ENCODE measurements around the gene TCOF1.

TCOF1 gene

GRCh38 chr5:150361301-150361700 is 3.8 kb downstream of the TCOF1 start:
- Histone ChIP-seq H3K4ac (ENCODE audit: low read depth in 1 of 2, low read length in 2 of 2) (no peak overlapping the region), H3K4me1 (ENCODE audit: control insufficient read depth, insufficient read depth, low read depth, low read length) (peaks cover 6% of the 10 kb centered on the region), H3K4me2 (ENCODE audit: low read length, poor library complexity, severe bottlenecking) (no peak overlapping the region), H4K91ac (ENCODE audit: low read length) (no peak overlapping the region), H4K8ac (ENCODE audit: low read length) (no peak overlapping the region), H3K23ac (ENCODE audit: low read length in 2 of 2) (no peak overlapping the region), H2AK5ac (ENCODE audit: low read length, severe bottlenecking) (no peak overlapping the region), H2AFZ (ENCODE audit: low read depth, low read length) (no peak overlapping the region), H3K9me3 (ENCODE audit: control insufficient read depth, low read length) (no peaks in the 10 kb centered on the region), H3K36me3 (ENCODE audit: control insufficient read depth in 1 of 2, insufficient read depth in 2 of 2, low read depth in 1 of 2, low read length in 2 of 2) (peaks cover 42 to 55% of the 10 kb centered on the region in 2 experiments), H2BK12ac (ENCODE audit: low read length in 2 of 2) (no peak overlapping the region), H2BK15ac (ENCODE audit: low read depth, poor library complexity, severe bottlenecking) (no peak overlapping the region), H3K14ac (ENCODE audit: low read length in 2 of 2) (no peak overlapping the region), H2BK5ac (ENCODE audit: low read depth, low read length, poor library complexity, severe bottlenecking) (no peak overlapping the region), H2BK120ac (ENCODE audit: low read depth, low read length) (no peak overlapping the region), H3K18ac (ENCODE audit: low read depth in 1 of 2, low read length in 2 of 2) (no peak overlapping the region), H3K4me3 (ENCODE audit: insufficient read depth in 1 of 2, low read depth in 1 of 2, low read length in 2 of 2) (no peak overlapping the region), H3K79me1 (replicated peaks; ENCODE audit: low read length, poor library complexity, severe bottlenecking) (peaks cover 34% of the 10 kb centered on the region), H3K27ac (ENCODE audit: low read length, poor library complexity, severe bottlenecking) (no peak overlapping the region), H3K27me3 (ENCODE audit: control insufficient read depth in 1 of 2, insufficient read depth in 1 of 2, low read length in 2 of 2) (no peaks in the 10 kb centered on the region), H3K9ac (ENCODE audit: low read length) (no peak overlapping the region)
- no peak for DNase-seq
- WGBS = 100% methylated on average over 1 of the region's 1 CpG

DNA sequence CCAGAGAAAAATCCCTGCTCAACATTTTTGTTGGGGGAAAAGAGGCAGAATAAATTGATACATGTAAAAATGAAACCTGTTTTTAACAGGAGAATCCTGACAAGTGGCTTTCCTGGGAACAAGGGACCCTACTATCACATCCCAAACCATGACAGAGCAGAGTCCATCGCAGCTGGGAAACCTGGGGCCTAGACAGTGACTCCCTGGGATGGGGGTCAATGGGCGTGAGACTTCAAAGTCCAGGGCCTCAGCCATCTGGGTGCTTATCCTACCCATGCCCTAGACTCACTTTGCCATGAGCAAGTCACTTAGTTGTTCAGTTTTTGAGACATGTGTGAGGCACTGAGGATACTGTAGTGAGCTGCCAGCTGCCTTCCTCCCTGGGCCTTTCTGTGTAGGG is 5.7 kb downstream of the TCOF1 start:
- Histone ChIP-seq H3K9ac (ENCODE audit: low read length) (no peak overlapping the region), H3K4me3 (ENCODE audit: insufficient read depth in 1 of 2, low read depth in 1 of 2, low read length in 2 of 2) (no peak overlapping the region), H3K14ac (ENCODE audit: low read length in 2 of 2) (no peak overlapping the region), H3K79me1 (replicated peaks; ENCODE audit: low read length, poor library complexity, severe bottlenecking) (peaks cover 34% of the 10 kb centered on the region), H4K91ac (ENCODE audit: low read length) (no peak overlapping the region), H4K8ac (ENCODE audit: low read length) (no peak overlapping the region), H3K27ac (ENCODE audit: low read length, poor library complexity, severe bottlenecking) (no peak overlapping the region), H2BK120ac (ENCODE audit: low read depth, low read length) (no peak overlapping the region), H2BK5ac (ENCODE audit: low read depth, low read length, poor library complexity, severe bottlenecking) (no peak overlapping the region), H3K36me3 (ENCODE audit: control insufficient read depth in 1 of 2, insufficient read depth in 2 of 2, low read depth in 1 of 2, low read length in 2 of 2) (peaks cover 52 to 67% of the 10 kb centered on the region in 2 experiments), H3K9me3 (ENCODE audit: control insufficient read depth, low read length) (no peaks in the 10 kb centered on the region), H3K27me3 (ENCODE audit: control insufficient read depth in 1 of 2, insufficient read depth in 1 of 2, low read length in 2 of 2) (no peaks in the 10 kb centered on the region), H3K4ac (ENCODE audit: low read depth in 1 of 2, low read length in 2 of 2) (no peak overlapping the region), H3K18ac (ENCODE audit: low read depth in 1 of 2, low read length in 2 of 2) (no peak overlapping the region), H2AK5ac (ENCODE audit: low read length, severe bottlenecking) (no peak overlapping the region), H2BK15ac (ENCODE audit: low read depth, poor library complexity, severe bottlenecking) (no peak overlapping the region), H2BK12ac (ENCODE audit: low read length in 2 of 2) (no peak overlapping the region), H3K4me1 (ENCODE audit: control insufficient read depth, insufficient read depth, low read depth, low read length) (peaks cover 6% of the 10 kb centered on the region), H2AFZ (ENCODE audit: low read depth, low read length) (no peak overlapping the region), H3K4me2 (ENCODE audit: low read length, poor library complexity, severe bottlenecking) (no peak overlapping the region), H3K23ac (ENCODE audit: low read length in 2 of 2) (no peak overlapping the region)
- no peak for DNase-seq
- WGBS = 93% methylated on average over 1 of the region's 2 CpGs

DNA sequence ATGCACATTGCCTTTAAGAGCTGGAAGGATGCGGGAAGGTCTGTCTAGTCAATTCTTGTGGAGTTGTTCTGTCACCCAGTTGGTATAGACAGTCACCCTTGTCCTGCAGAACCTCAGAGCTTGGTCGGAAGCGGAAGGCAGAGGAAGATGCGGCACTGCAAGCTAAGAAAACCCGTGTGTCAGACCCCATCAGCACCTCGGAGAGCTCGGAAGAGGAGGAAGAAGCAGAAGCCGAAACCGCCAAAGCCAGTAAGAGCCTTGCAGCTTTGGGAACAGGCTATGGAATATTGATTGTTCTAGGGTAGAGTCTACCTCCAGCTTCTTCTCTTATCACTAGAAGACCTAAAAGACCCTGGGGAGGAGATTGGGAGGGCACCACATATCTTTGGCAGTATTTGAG is 6.5 kb downstream of the TCOF1 start:
- 97% methylated on average over 9 of the region's 9 CpGs for WGBS
- no peak overlapping the region for H3K4ac ChIP-seq (ENCODE audit: low read depth in 1 of 2, low read length in 2 of 2)
- no peak overlapping the region for H3K9ac ChIP-seq (ENCODE audit: low read length)
- H3K79me1 ChIP-seq (replicated peaks; ENCODE audit: low read length, poor library complexity, severe bottlenecking) = peaks cover 32% of the 10 kb centered on the region
- no peak overlapping the region for H3K23ac ChIP-seq (ENCODE audit: low read length in 2 of 2)
- no peak overlapping the region for H2BK15ac ChIP-seq (ENCODE audit: low read depth, poor library complexity, severe bottlenecking)
- H3K14ac ChIP-seq (ENCODE audit: low read length in 2 of 2) = no peak overlapping the region
- no peak overlapping the region for H3K18ac ChIP-seq (ENCODE audit: low read depth in 1 of 2, low read length in 2 of 2)
- H2BK12ac ChIP-seq (ENCODE audit: low read length in 2 of 2) = no peak overlapping the region
- no peak overlapping the region for H2AK5ac ChIP-seq (ENCODE audit: low read length, severe bottlenecking)
- no peak overlapping the region for H4K8ac ChIP-seq (ENCODE audit: low read length)
- no peak overlapping the region for H3K4me3 ChIP-seq (ENCODE audit: insufficient read depth in 1 of 2, low read depth in 1 of 2, low read length in 2 of 2)
- H3K27me3 ChIP-seq (ENCODE audit: control insufficient read depth in 1 of 2, insufficient read depth in 1 of 2, low read length in 2 of 2) = no peaks in the 10 kb centered on the region
- H3K4me2 ChIP-seq (ENCODE audit: low read length, poor library complexity, severe bottlenecking) = no peak overlapping the region
- no peak for DNase-seq
- peaks cover 58 to 75% of the 10 kb centered on the region in 2 experiments for H3K36me3 ChIP-seq (ENCODE audit: control insufficient read depth in 1 of 2, insufficient read depth in 2 of 2, low read depth in 1 of 2, low read length in 2 of 2)
- H2BK5ac ChIP-seq (ENCODE audit: low read depth, low read length, poor library complexity, severe bottlenecking) = no peak overlapping the region
- no peak overlapping the region for H3K27ac ChIP-seq (ENCODE audit: low read length, poor library complexity, severe bottlenecking)
- H3K9me3 ChIP-seq (ENCODE audit: control insufficient read depth, low read length) = no peaks in the 10 kb centered on the region
- H3K4me1 ChIP-seq (ENCODE audit: control insufficient read depth, insufficient read depth, low read depth, low read length) = no peaks in the 10 kb centered on the region
- H4K91ac ChIP-seq (ENCODE audit: low read length) = no peak overlapping the region
- H2BK120ac ChIP-seq (ENCODE audit: low read depth, low read length) = no peak overlapping the region
- no peak overlapping the region for H2AFZ ChIP-seq (ENCODE audit: low read depth, low read length)

DNA sequence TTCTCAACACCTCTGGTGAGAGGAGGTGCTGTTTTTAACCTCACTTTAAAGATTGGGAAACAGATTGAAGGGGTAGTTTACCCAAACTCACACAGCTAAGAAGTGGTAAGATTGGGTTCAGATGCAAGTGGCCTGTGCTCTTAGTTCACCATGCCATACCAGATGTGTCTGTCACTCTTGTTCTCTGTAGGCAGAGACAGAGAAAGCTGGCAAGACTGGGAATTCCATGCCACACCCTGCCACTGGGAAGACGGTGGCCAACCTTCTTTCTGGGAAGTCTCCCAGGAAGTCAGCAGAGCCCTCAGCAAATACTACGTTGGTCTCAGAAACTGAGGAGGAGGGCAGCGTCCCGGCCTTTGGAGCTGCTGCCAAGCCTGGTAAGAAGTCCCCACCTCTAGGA is 11.0 kb downstream of the TCOF1 start:
- H3K18ac ChIP-seq (ENCODE audit: low read depth in 1 of 2, low read length in 2 of 2) = no peak overlapping the region
- no peak overlapping the region for H2AK5ac ChIP-seq (ENCODE audit: low read length, severe bottlenecking)

More for the DNA sequence above, 11.0 kb downstream of the TCOF1 start:
- H3K4me2 ChIP-seq (ENCODE audit: low read length, poor library complexity, severe bottlenecking) = no peak overlapping the region
- no peak overlapping the region for H3K9ac ChIP-seq (ENCODE audit: low read length)
- WGBS = 95% methylated on average over 4 of the region's 4 CpGs
- no peaks in the 10 kb centered on the region for H3K9me3 ChIP-seq (ENCODE audit: control insufficient read depth, low read length)
- no peak overlapping the region for H2AFZ ChIP-seq (ENCODE audit: low read depth, low read length)
- no peaks in the 10 kb centered on the region for H3K27me3 ChIP-seq (ENCODE audit: control insufficient read depth in 1 of 2, insufficient read depth in 1 of 2, low read length in 2 of 2)
- peaks cover 19% of the 10 kb centered on the region for H3K79me1 ChIP-seq (replicated peaks; ENCODE audit: low read length, poor library complexity, severe bottlenecking)
- no peak overlapping the region for H2BK15ac ChIP-seq (ENCODE audit: low read depth, poor library complexity, severe bottlenecking)
- H3K4me1 ChIP-seq (ENCODE audit: control insufficient read depth, insufficient read depth, low read depth, low read length) = no peaks in the 10 kb centered on the region
- H2BK12ac ChIP-seq (ENCODE audit: low read length in 2 of 2) = no peak overlapping the region
- H3K36me3 ChIP-seq (ENCODE audit: control insufficient read depth in 1 of 2, insufficient read depth in 2 of 2, low read depth in 1 of 2, low read length in 2 of 2) = peaks cover 74 to 90% of the 10 kb centered on the region in 2 experiments
- H2BK120ac ChIP-seq (ENCODE audit: low read depth, low read length) = no peak overlapping the region
- no peak overlapping the region for H3K14ac ChIP-seq (ENCODE audit: low read length in 2 of 2)
- no peak overlapping the region for H4K8ac ChIP-seq (ENCODE audit: low read length)
- H3K4me3 ChIP-seq (ENCODE audit: insufficient read depth in 1 of 2, low read depth in 1 of 2, low read length in 2 of 2) = no peak overlapping the region
- H3K23ac ChIP-seq (ENCODE audit: low read length in 2 of 2) = no peak overlapping the region
- H3K27ac ChIP-seq (ENCODE audit: low read length, poor library complexity, severe bottlenecking) = no peak overlapping the region
- H4K91ac ChIP-seq (ENCODE audit: low read length) = no peak overlapping the region
- no peak for DNase-seq
- no peak overlapping the region for H3K4ac ChIP-seq (ENCODE audit: low read depth in 1 of 2, low read length in 2 of 2)
- H2BK5ac ChIP-seq (ENCODE audit: low read depth, low read length, poor library complexity, severe bottlenecking) = no peak overlapping the region

Data from mesenchymal stem cell (in vitro differentiated cells and primary cell).